Psoas muscle (tissue), 8 donors: Measurements from ENCODE around the gene SEC23IP. TPM values are rescaled to one million over a fixed set of nuclear protein-coding genes. Genes with fewer than 3 reads are reported as not detected.
A peak's percentile ranks its signal among the peaks of the same experiment; 100 is the strongest.
"Not testable (repeated sequence)": the region's sequence is repeated elsewhere in the genome, so short reads cannot be mapped to it uniquely, and the experiment has no call there.

Source experiments
- ATAC-seq, 4 donors: fragments of 200-7000 bp; cut with Tn5 transposase; one replicate each; pipeline ENCODE4 v1.9.1; 2020; ENCODE audit warnings: moderate library complexity in 3 of 4, mild to moderate bottlenecking in 2 of 4
- DNase-seq, 2 donors: peaks; one replicate each; pipeline ENCODE4 v3.0.0-alpha.2; 2020
- H3K27ac ChIP-seq: fragments of 200-600 bp; one replicate; pipeline ENCODE4 v1.8.0; 2022
- H3K27me3 ChIP-seq, 3 donors: fragments of 200-600 bp in 1 of 3; one replicate each; pipeline versions ENCODE4 v1.6.1 to v1.8.0; 2013 to 2022; ENCODE audit warnings: low read length in 2 of 3, mild to moderate bottlenecking in 2 of 3, moderate library complexity in 1 of 3; ENCODE audit not compliant: insufficient read depth in 3 of 3
- H3K36me3 ChIP-seq, 2 donors: fragments of 200-600 bp in 1 of 2; one replicate each; pipeline versions ENCODE4 v1.6.1 to v1.8.0; 2013 to 2022; ENCODE audit warnings: low read depth in 1 of 2, mild to moderate bottlenecking in 1 of 2, moderate library complexity in 1 of 2; ENCODE audit not compliant: insufficient read depth in 1 of 2
- H3K4me1 ChIP-seq: fragments of 200-600 bp; one replicate; pipeline ENCODE4 v1.8.0; 2022
- H3K4me3 ChIP-seq: fragments of 200-600 bp; one replicate; pipeline ENCODE4 v1.8.0; 2022; ENCODE audit warnings: mild to moderate bottlenecking
- H3K9me3 ChIP-seq: fragments of 200-600 bp; one replicate; pipeline ENCODE4 v1.8.0; 2022
- CTCF ChIP-seq: fragments of 200-600 bp; IDR thresholded peaks from one replicate; pipeline ENCODE4 v1.8.0; 2022; ENCODE audit warnings: antibody characterized with exemption
- WGBS, 3 donors: extraction: QIAGEN DNeasy Blood & Tissue Kit; methylation state at CpG; one replicate each; pipeline versions ENCODE4 v1.1.6 to v1.1.7; 2013; 5-methylcytosine and 5-hydroxymethylcytosine counted together
- intact Hi-C, 2 donors: fragments of 100-400 bp; cut with DNase I; formaldehyde crosslinking; loops; one replicate each; pipeline versions ENCODE4 v1.11.0 to v1.14.2; 2022
- polyA plus RNA-seq, 3 donors: library from polyadenylated mRNA; stranded (reverse); fragments of 200-250 nt; gene quantifications; one replicate each; pipeline ENCODE4 v1.2.3, GENCODE V29; 2013
- total RNA-seq, 4 donors: library from RNA; stranded (reverse); fragmentation: NEBNext Ultra II Directional in 2 of 4; extraction: Animal tissue kit (Norgen Biotek cat#: 25700) in 2 of 4; gene quantifications; one replicate each; pipeline versions ENCODE4 v1.2.1 to v1.2.4, GENCODE V29; 2021 to 2023
- donor health status: healthy with polysubstance abuse.
- donor health status: DM: no; HTN: no; CAD: no; lungs with moderate emphysema.
- donor health status: Bipolar disorder and iron deficiency.
- donor health status: healthy.
- donor health status: DM: yes; HTN: yes; CAD: no.
- donor health status: DM: no; HTN: no; CAD: no.
- donor health status: DM: no; HTN: no; CAD: no.
- donor health status: DM: yes; HTN: yes; CAD: no.

Gene SEC23IP
- total and polyA plus RNA-seq, 7 donors: 6.5 to 49.7 (median 27.3) TPM

GRCh38 chr10:119898577-119898976 lies 6.0 kb downstream of the SEC23IP start:
- H3K27me3 ChIP-seq: no peaks in the 10 kb centered on the region
- intact Hi-C loops: no loop called here
- H3K36me3 ChIP-seq: peaks cover 3 to 55% of the 10 kb centered on the region in 2 donors
- H3K9me3 ChIP-seq: no peaks in the 10 kb centered on the region
- H3K4me1 ChIP-seq: peaks cover 29% of the 10 kb centered on the region
- DNase-seq (no peak), ATAC-seq (no peak)
- 88 to 96% (median 92%) methylated on average over 4 of the region's 4 CpGs for WGBS, 3 donors
- no peak overlapping the region for H3K27ac ChIP-seq
- H3K4me3 ChIP-seq: no peak overlapping the region
- TF ChIP-seq CTCF: no peak

GRCh38 chr10:119903946-119904666 lies 11.6 kb downstream of the SEC23IP start:
- no peak for TF ChIP-seq CTCF
- WGBS, 3 donors: 84 to 86% (median 86%) methylated on average over 16 of the region's 16 CpGs
- Histone ChIP-seq H3K4me1 (no peaks in the 10 kb centered on the region), H3K27me3 (no peaks in the 10 kb centered on the region), H3K9me3 (no peaks in the 10 kb centered on the region), H3K4me3 (no peak overlapping the region), H3K36me3 (peaks cover 7 to 83% of the 10 kb centered on the region in 2 donors), H3K27ac (peak overlapping the region; percentile 46)
- intact Hi-C loops: no loop called here
- no peak for DNase-seq
- ATAC-seq: peak in 3 of 4 donors; percentile 69 to 83 (median 78)

- H3K4me1 ChIP-seq, DNase-seq, ATAC-seq, H3K4me3 ChIP-seq, H3K27ac ChIP-seq, H3K27me3 ChIP-seq, intact Hi-C loops, H3K9me3 ChIP-seq: not testable (repeated sequence)
- H3K36me3 ChIP-seq: peaks cover 9 to 99% of the 10 kb centered on the region in 2 donors
- WGBS, 3 donors: 82 to 95% (median 82%) methylated on average over 7 of the region's 7 CpGs
These were observed 15.2 kb downstream of the SEC23IP start for GRCh38 chr10:119907695-119908094.

- peaks cover 8 to 99% of the 10 kb centered on the region in 2 donors for H3K36me3 ChIP-seq
- TF ChIP-seq CTCF: no peak
These were observed 15.6 kb downstream of the SEC23IP start for GRCh38 chr10:119908166-119908565.

GRCh38 chr10:119910689-119911088 lies 18.2 kb downstream of the SEC23IP start:
- no peaks in the 10 kb centered on the region for H3K9me3 ChIP-seq
- peaks cover 11 to 95% of the 10 kb centered on the region in 2 donors for H3K36me3 ChIP-seq
- 97 to 99% (median 97%) methylated on average over 6 of the region's 6 CpGs for WGBS, 3 donors
- H3K27ac ChIP-seq: no peak overlapping the region
- H3K27me3 ChIP-seq: no peaks in the 10 kb centered on the region
- intact Hi-C loops: no loop called here
- ATAC-seq: no peak
- H3K4me3 ChIP-seq: no peak overlapping the region
- TF ChIP-seq CTCF: no peak
- no peak for DNase-seq
- no peaks in the 10 kb centered on the region for H3K4me1 ChIP-seq

More at GRCh38 chr10:119908166-119908565, 15.6 kb downstream of the SEC23IP start:
- intact Hi-C loops: no loop called here
- DNase-seq: no peak
- H3K4me1 ChIP-seq: no peaks in the 10 kb centered on the region
- H3K9me3 ChIP-seq: no peaks in the 10 kb centered on the region
- H3K27me3 ChIP-seq: no peaks in the 10 kb centered on the region
- ATAC-seq: no peak
- H3K4me3 ChIP-seq: no peak overlapping the region
- no peak overlapping the region for H3K27ac ChIP-seq
